HepG2 (cell line): ENCODE results near the gene PLXNB2. TPM values are rescaled to one million over a fixed set of nuclear protein-coding genes. Genes with fewer than 3 reads are reported as not detected.

Experiments used
- BHLHE40 ChIP-seq: IDR thresholded peaks from 2 replicates; pipeline ENCODE4 v1.6.1; 2011; ENCODE audit warnings: low read length, improper control_type of control experiment
- SNAPC4 ChIP-seq: sonication (generic); formaldehyde crosslinking; IDR thresholded peaks from 2 replicates; pipeline ENCODE4 v1.4.0; 2020; ENCODE audit warnings: mild to moderate bottlenecking, missing genetic modification reagents
- ZBTB20 ChIP-seq: sonication (generic); formaldehyde crosslinking; IDR thresholded peaks from 2 replicates; pipeline ENCODE4 v1.8.1; 2023; ENCODE audit warnings: missing genetic modification reagents, low read depth, mild to moderate bottlenecking, borderline replicate concordance
- ZNF205 ChIP-seq: IDR thresholded peaks from 2 replicates; pipeline ENCODE4 v1.6.1; 2018; ENCODE audit warnings: missing biosample characterization, missing genetic modification reagents
- ZNF207 ChIP-seq: fragments of 450-650 bp; IDR thresholded peaks from 2 replicates; pipeline ENCODE4 v1.6.1; 2016; ENCODE audit warnings: antibody characterized with exemption, borderline replicate concordance
- ZNF687 ChIP-seq: sonication (generic); formaldehyde crosslinking; IDR thresholded peaks from 2 replicates; pipeline ENCODE4 v1.5.1; 2020; ENCODE audit warnings: mild to moderate bottlenecking, missing genetic modification reagents, moderate library complexity
- ZNF703 ChIP-seq: sonication (generic); formaldehyde crosslinking; IDR thresholded peaks from 2 replicates; pipeline ENCODE4 v1.5.1; 2020; ENCODE audit warnings: missing genetic modification reagents, mild to moderate bottlenecking, moderate library complexity, borderline replicate concordance
- polyA plus RNA-seq, 8 experiments: library from polyadenylated mRNA; depleted of rRNA in 3 of 8; stranded (reverse) in 7 of 8; unstranded in 1 of 8; fragments of >200 nt; fragmentation: Illumina TruSeq in 4 of 8; extraction: Trizol in 4 of 8; gene quantifications; 2 replicates each; pipeline versions ENCODE4 v1.2.1 to v1.2.3, GENCODE V29; 2011 to 2016; ENCODE audit warnings: low read depth in 4 of 8, missing spikeins in 1 of 8, mixed read lengths in 1 of 8; ENCODE audit not compliant: insufficient read depth in 1 of 8
- total RNA-seq, 5 experiments: library from RNA; depleted of rRNA; stranded (reverse); fragments of >200 nt; fragmentation: Illumina TruSeq; extraction: Trizol; gene quantifications; 2 replicates each; pipeline ENCODE4 v1.2.3, GENCODE V29; 2016; ENCODE audit warnings: low read depth in 1 of 5
- TF ChIP-seq, protein P1 (sequence below): sonication (generic); formaldehyde crosslinking; IDR thresholded peaks from 2 replicates; pipeline ENCODE4 v1.5.0; 2020; ENCODE audit warnings: mild to moderate bottlenecking, missing genetic modification reagents, moderate library complexity

Gene PLXNB2
- total and polyA plus RNA-seq, 2 of the 13 experiments (the other 11 are each of a cell fraction or from before 2014, with no cell fraction given): 32.6 to 68.9 TPM

DNA sequence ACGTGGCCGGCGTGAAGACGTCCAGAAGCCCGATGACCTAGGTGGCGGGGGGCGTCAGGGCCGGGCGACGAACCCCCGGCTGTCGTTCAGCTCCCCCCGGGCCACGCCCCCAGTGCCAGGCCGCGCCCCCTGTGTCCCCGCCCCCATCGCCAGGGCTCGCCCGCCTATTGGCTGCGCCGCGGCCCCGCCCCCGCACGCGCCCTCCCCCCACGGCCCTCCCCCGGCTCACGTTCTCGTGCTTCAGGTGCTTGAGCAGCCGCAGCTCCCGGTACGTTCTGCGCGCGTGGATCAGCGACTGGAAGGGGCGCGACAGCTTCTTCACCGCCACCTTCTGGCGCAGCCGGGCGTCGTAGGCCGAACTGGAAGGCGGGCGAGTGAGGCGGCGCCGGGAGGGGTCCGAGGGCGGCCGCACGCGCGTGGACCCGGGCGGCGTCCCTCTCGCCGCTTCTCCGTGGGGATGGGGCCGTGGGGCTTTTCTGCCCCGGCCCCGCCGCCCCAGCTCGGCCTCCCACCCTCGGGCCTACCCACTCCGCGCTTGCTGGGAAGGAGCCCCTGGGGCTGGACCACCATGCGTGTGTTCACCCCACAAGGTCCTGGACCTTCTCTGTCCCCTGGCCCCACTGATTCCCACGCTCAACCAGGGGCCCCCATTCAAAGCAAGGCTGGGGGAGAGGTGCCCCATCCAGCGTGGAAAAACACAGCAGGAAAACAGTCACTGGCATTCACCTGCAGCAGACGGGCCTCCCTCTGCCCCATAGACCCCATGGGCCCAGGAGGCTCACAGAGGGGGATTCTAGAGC, 39.7 kb downstream of the PLXNB2 start (continued):
- TF ChIP-seq ZNF207: no peak
- TF ChIP-seq ZNF687 (CRISPR knock-in tag): peak; percentile 36; the same call in 1 of the 2 replicates
- TF ChIP-seq ZNF205 (CRISPR knock-in tag): no peak
- peak; percentile 43; the same call in 1 of the 2 replicates for TF ChIP-seq BHLHE40
- TF ChIP-seq, protein P1, sequence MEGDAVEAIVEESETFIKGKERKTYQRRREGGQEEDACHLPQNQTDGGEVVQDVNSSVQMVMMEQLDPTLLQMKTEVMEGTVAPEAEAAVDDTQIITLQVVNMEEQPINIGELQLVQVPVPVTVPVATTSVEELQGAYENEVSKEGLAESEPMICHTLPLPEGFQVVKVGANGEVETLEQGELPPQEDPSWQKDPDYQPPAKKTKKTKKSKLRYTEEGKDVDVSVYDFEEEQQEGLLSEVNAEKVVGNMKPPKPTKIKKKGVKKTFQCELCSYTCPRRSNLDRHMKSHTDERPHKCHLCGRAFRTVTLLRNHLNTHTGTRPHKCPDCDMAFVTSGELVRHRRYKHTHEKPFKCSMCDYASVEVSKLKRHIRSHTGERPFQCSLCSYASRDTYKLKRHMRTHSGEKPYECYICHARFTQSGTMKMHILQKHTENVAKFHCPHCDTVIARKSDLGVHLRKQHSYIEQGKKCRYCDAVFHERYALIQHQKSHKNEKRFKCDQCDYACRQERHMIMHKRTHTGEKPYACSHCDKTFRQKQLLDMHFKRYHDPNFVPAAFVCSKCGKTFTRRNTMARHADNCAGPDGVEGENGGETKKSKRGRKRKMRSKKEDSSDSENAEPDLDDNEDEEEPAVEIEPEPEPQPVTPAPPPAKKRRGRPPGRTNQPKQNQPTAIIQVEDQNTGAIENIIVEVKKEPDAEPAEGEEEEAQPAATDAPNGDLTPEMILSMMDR (CRISPR knock-in tag): peak; percentile 50
- no peak for TF ChIP-seq ZBTB20 (CRISPR knock-in tag)
- no peak for TF ChIP-seq SNAPC4 (CRISPR knock-in tag)
- TF ChIP-seq ZNF703 (CRISPR knock-in tag): no peak
